ENCODE data around the gene ERG28.

GRCh38 chr14:75640876-75641275 is 19.8 kb downstream of the ERG28 start:
- no peak for TF ChIP-seq CTCF (IDR thresholded peaks at IDR 0.05 in 4 of 5, conservative IDR thresholded peaks at IDR 0.05 in 1 of 5)
- TF ChIP-seq POLR2A (IDR thresholded peaks at IDR 0.05) = no peak

All from gastrocnemius medialis (tissue), 4 donors.